ENCODE measurements around the gene HYKK.
"Not testable (repeated sequence)": the region's sequence is repeated elsewhere in the genome, so short reads cannot be mapped to it uniquely, and the experiment has no call there.

HYKK gene

GRCh38 chr15:78540141-78540870, 32.9 kb downstream of the HYKK start, which contains the start of gene PSMA4:
TSS of gene PSMA4 (plus strand) at chr15:78540444. CDS start at chr15:78541928, 1,484 bp downstream.
- peak; percentile 98 for DNase-seq (ENCODE audit: low spot score)

- peak; percentile 12 for DNase-seq (ENCODE audit: low spot score)
Measured at GRCh38 chr15:78540871-78541743, 33.7 kb downstream of the HYKK start.

GRCh38 chr15:78541744-78542034, 34.3 kb downstream of the HYKK start:
- DNase-seq (ENCODE audit: low spot score) = no peak

- DNase-seq (ENCODE audit: low spot score) = no peak
Measured at GRCh38 chr15:78542647-78543046, 35.3 kb downstream of the HYKK start.

GRCh38 chr15:78550194-78550593, 42.8 kb downstream of the HYKK start:
- no peak for DNase-seq (ENCODE audit: low spot score)

GRCh38 chr15:78550815-78551214, 43.4 kb downstream of the HYKK start:
- no peak for DNase-seq (ENCODE audit: low spot score)

GRCh38 chr15:78551902-78552301, 44.5 kb downstream of the HYKK start:
- no peak for DNase-seq (ENCODE audit: low spot score)

- DNase-seq (ENCODE audit: low spot score) = no peak
Measured at GRCh38 chr15:78552597-78552996, 45.2 kb downstream of the HYKK start.

GRCh38 chr15:78560201-78560600, 52.8 kb downstream of the HYKK start:
- not testable (repeated sequence) for DNase-seq (ENCODE audit: low spot score)

- no peak for DNase-seq (ENCODE audit: low spot score)
Measured at GRCh38 chr15:78561490-78561889, 54.1 kb downstream of the HYKK start.

- no peak for DNase-seq (ENCODE audit: low spot score)
Measured at GRCh38 chr15:78563092-78563491, 55.7 kb downstream of the HYKK start.

GRCh38 chr15:78564743-78565096, 57.3 kb downstream of the HYKK start:
- DNase-seq (ENCODE audit: low spot score) = no peak

GRCh38 chr15:78565097-78565950, 57.9 kb downstream of the HYKK start, which contains the start of gene CHRNA5:
TSS of gene CHRNA5 (plus strand) at chr15:78565520. CDS start at chr15:78565720, 200 bp downstream.
- DNase-seq (ENCODE audit: low spot score) = peak; percentile 96

GRCh38 chr15:78565951-78566774, 58.8 kb downstream of the HYKK start:
- peak; percentile 26 for DNase-seq (ENCODE audit: low spot score)

- no peak for DNase-seq (ENCODE audit: low spot score)
Measured at GRCh38 chr15:78567531-78567930, 60.2 kb downstream of the HYKK start.

- DNase-seq (ENCODE audit: low spot score) = peak; percentile 15
Measured at GRCh38 chr15:78570710-78571109, 63.3 kb downstream of the HYKK start.

GRCh38 chr15:78571382-78571781, 64.0 kb downstream of the HYKK start:
- DNase-seq (ENCODE audit: low spot score) = no peak

- DNase-seq (ENCODE audit: low spot score) = no peak
Measured at GRCh38 chr15:78573416-78573815, 66.0 kb downstream of the HYKK start.

GRCh38 chr15:78574944-78575343, 67.6 kb downstream of the HYKK start:
- no peak for DNase-seq (ENCODE audit: low spot score)
